Breast epithelium (tissue), 4 donors: ENCODE measurements around the gene BRF1. TPM values are rescaled to one million over a fixed set of nuclear protein-coding genes. Genes with fewer than 3 reads are reported as not detected.

Source experiments
- DNase-seq, 2 donors: peaks; one replicate each; pipeline ENCODE4 v3.0.0-alpha.2; 2019; ENCODE audit warnings: low spot score in 2 of 2
- H3K27ac ChIP-seq, 2 donors: fragments of 200-600 bp; sonication (generic) in 1 of 2; one replicate each; pipeline ENCODE4 v1.5.1; 2016 to 2019; ENCODE audit warnings: mild to moderate bottlenecking in 1 of 2
- H3K27me3 ChIP-seq, 2 donors: fragments of 200-600 bp; sonication (generic) in 1 of 2; one replicate each; pipeline versions ENCODE4 v1.5.1 to v1.6.0; 2017 to 2019; ENCODE audit warnings: control low read depth in 1 of 2, mild to moderate bottlenecking in 1 of 2
- H3K36me3 ChIP-seq: fragments of 200-600 bp; one replicate; pipeline ENCODE4 v1.5.1; 2019
- H3K4me1 ChIP-seq, 2 donors: fragments of 200-600 bp; sonication (generic); one replicate each; pipeline ENCODE4 v1.5.1; 2016 to 2019; ENCODE audit warnings: control low read depth in 1 of 2
- H3K4me3 ChIP-seq, 3 donors: fragments of 200-600 bp; sonication (generic); 1 replicate in 2 of 3; 2 replicates in 1 of 3; pipeline ENCODE4 v1.5.1; 2016 to 2019; ENCODE audit warnings: mild to moderate bottlenecking in 3 of 3, moderate library complexity in 2 of 3
- H3K9me3 ChIP-seq, 2 donors: fragments of 200-600 bp; sonication (generic) in 1 of 2; one replicate each; pipeline ENCODE4 v1.5.1; 2016 to 2019; ENCODE audit warnings: control low read depth in 1 of 2
- CTCF ChIP-seq, 3 donors: fragments of 450-650 bp; IDR thresholded peaks; one replicate each; pipeline ENCODE4 v1.5.1; 2016 to 2017; ENCODE audit warnings: antibody characterized with exemption in 3 of 3, mild to moderate bottlenecking in 3 of 3, moderate library complexity in 3 of 3
- POLR2A ChIP-seq: fragments of 450-650 bp; IDR thresholded peaks from one replicate; pipeline ENCODE4 v1.6.1; 2016; ENCODE audit warnings: antibody characterized with exemption, mild to moderate bottlenecking, moderate library complexity
- POLR2AphosphoS5 ChIP-seq, 3 donors: sonication (generic); formaldehyde crosslinking; IDR thresholded peaks; one replicate each; pipeline ENCODE4 v1.6.1; 2017; ENCODE audit warnings: antibody characterized with exemption in 3 of 3
- intact Hi-C: fragments of 100-400 bp; cut with DNase I; formaldehyde crosslinking; loops from one replicate; pipeline ENCODE4 v1.15.1; 2023; ENCODE audit warnings: low total_unique reads
- total RNA-seq, 3 donors: library from RNA; depleted of rRNA; stranded (reverse); fragments of >200 nt; gene quantifications; one replicate each; pipeline ENCODE4 v1.1.0, GENCODE V29; 2016

Gene BRF1
- total RNA-seq, 3 donors from 2014 or later = 30.2 to 45.6 (median 38.6) TPM

GRCh38 chr14:105172476-105172875, 128.3 kb downstream of the BRF1 start:
- DNase-seq = no peak
- H3K9me3 ChIP-seq = no peaks in the 10 kb centered on the region
- no peaks in the 10 kb centered on the region for H3K36me3 ChIP-seq
- H3K4me1 ChIP-seq = no peaks in the 10 kb centered on the region
- no peak overlapping the region for H3K4me3 ChIP-seq
- intact Hi-C loops = no loop called here
- no peak for TF ChIP-seq POLR2A
- no peak for TF ChIP-seq POLR2AphosphoS5 (IDR thresholded peaks at IDR 0.05)
- TF ChIP-seq CTCF (IDR thresholded peaks at IDR 0.05) = no peak
- peaks cover 0 to 10% of the 10 kb centered on the region in 2 donors for H3K27me3 ChIP-seq
- no peak overlapping the region for H3K27ac ChIP-seq

- Histone ChIP-seq H3K4me1 (no peaks in the 10 kb centered on the region), H3K9me3 (no peaks in the 10 kb centered on the region), H3K27ac (no peak overlapping the region), H3K36me3 (no peaks in the 10 kb centered on the region), H3K4me3 (no peak overlapping the region), H3K27me3 (peaks cover 0 to 10% of the 10 kb centered on the region in 2 donors)
- no peak for DNase-seq
- intact Hi-C loops = no loop called here
- TF ChIP-seq POLR2AphosphoS5 (IDR thresholded peaks at IDR 0.05) (no peak), POLR2A (no peak), CTCF (IDR thresholded peaks at IDR 0.05) (no peak)
These were observed 129.7 kb downstream of the BRF1 start for GRCh38 chr14:105171004-105171673.

- H3K4me3 ChIP-seq = no peak overlapping the region
- no peak for DNase-seq
- no peak overlapping the region for H3K27ac ChIP-seq
- no peaks in the 10 kb centered on the region for H3K36me3 ChIP-seq
- TF ChIP-seq CTCF (IDR thresholded peaks at IDR 0.05) = no peak
- TF ChIP-seq POLR2A = no peak
- H3K4me1 ChIP-seq = no peaks in the 10 kb centered on the region
- no peaks in the 10 kb centered on the region for H3K9me3 ChIP-seq
- H3K27me3 ChIP-seq = peaks cover 0 to 10% of the 10 kb centered on the region in 2 donors
- intact Hi-C loops = loop anchor here (5.0 kb wide), 1 partner anchor 78 kb away; no protein-coding TSS in a partner anchor
These were observed 130.8 kb downstream of the BRF1 start for GRCh38 chr14:105169776-105170655.

GRCh38 chr14:105168979-105169507, 131.8 kb downstream of the BRF1 start:
- peak overlapping the region; percentile 20 to 69 (median 48) for H3K4me3 ChIP-seq
- H3K27ac ChIP-seq = peak overlapping the region in 1 of 2 donors; percentile 9
- DNase-seq = no peak
- no peak for TF ChIP-seq POLR2A
- TF ChIP-seq CTCF (IDR thresholded peaks at IDR 0.05) = peak in 1 of 3 donors; percentile 34
- no peak for TF ChIP-seq POLR2AphosphoS5 (IDR thresholded peaks at IDR 0.05)
- no peaks in the 10 kb centered on the region for H3K4me1 ChIP-seq
- peaks cover 0 to 10% of the 10 kb centered on the region in 2 donors for H3K27me3 ChIP-seq
- no peaks in the 10 kb centered on the region for H3K9me3 ChIP-seq
- H3K36me3 ChIP-seq = no peaks in the 10 kb centered on the region
- intact Hi-C loops = loop anchor here (5.0 kb wide), 1 partner anchor 77 kb away; no protein-coding TSS in a partner anchor
